Peyer's patch (tissue), 4 donors: ENCODE data around the gene NIPA2.

Source experiments
- POLR2A ChIP-seq, 2 donors: fragments of 450-650 bp; IDR thresholded peaks; one replicate each; pipeline ENCODE4 v1.5.1; 2017; ENCODE audit warnings: antibody characterized with exemption in 2 of 2, mild to moderate bottlenecking in 2 of 2, moderate library complexity in 2 of 2
- TF ChIP-seq, protein P1 (sequence below), 6 experiments: fragments of 450-650 bp in 4 of 6; fragments of 200-600 bp in 2 of 6; sonication (generic) in 1 of 6; IDR thresholded peaks; one replicate each; pipeline ENCODE4 v1.5.1; 2017 to 2019; ENCODE audit warnings: antibody characterized with exemption in 6 of 6, mild to moderate bottlenecking in 3 of 6, moderate library complexity in 1 of 6

DNA sequence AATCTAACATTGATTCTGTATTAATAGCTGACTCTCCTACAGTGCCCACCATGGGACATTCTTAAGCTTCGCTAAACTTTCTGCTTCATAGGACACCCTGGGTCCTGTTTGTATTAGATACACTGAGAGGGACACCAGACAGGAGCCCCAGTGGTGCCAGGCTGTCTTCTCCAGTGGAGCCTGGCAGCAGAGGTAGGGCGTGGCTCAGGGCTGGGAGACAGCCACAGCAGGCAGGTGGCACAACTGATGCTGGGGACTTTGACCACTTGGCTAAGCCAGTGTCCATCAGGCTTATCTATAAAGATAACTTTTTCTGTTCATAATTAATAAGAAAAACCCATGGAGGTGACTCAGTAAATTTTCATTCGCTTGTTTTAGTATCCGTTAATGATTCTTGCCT lies 30.2 kb upstream of the NIPA2 start:
- TF ChIP-seq POLR2A (IDR thresholded peaks at IDR 0.05) = no peak
- TF ChIP-seq, protein P1, sequence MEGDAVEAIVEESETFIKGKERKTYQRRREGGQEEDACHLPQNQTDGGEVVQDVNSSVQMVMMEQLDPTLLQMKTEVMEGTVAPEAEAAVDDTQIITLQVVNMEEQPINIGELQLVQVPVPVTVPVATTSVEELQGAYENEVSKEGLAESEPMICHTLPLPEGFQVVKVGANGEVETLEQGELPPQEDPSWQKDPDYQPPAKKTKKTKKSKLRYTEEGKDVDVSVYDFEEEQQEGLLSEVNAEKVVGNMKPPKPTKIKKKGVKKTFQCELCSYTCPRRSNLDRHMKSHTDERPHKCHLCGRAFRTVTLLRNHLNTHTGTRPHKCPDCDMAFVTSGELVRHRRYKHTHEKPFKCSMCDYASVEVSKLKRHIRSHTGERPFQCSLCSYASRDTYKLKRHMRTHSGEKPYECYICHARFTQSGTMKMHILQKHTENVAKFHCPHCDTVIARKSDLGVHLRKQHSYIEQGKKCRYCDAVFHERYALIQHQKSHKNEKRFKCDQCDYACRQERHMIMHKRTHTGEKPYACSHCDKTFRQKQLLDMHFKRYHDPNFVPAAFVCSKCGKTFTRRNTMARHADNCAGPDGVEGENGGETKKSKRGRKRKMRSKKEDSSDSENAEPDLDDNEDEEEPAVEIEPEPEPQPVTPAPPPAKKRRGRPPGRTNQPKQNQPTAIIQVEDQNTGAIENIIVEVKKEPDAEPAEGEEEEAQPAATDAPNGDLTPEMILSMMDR (IDR thresholded peaks at IDR 0.05) = peak in 1 of 6 experiments; percentile 13
